Daoy (cell line): ENCODE data around the gene PHAF1. TPM values are rescaled to one million over a fixed set of nuclear protein-coding genes. Genes with fewer than 3 reads are reported as not detected.

Experiments
- DNase-seq: peaks from one replicate; pipeline ENCODE4 v3.0.0-alpha.2; 2015; ENCODE audit warnings: low read depth
- total RNA-seq: library from RNA; depleted of rRNA; stranded (reverse); fragments of >200 nt; shearing (Covaris generic); gene quantifications from 2 replicates; pipeline ENCODE4 v1.2.3, GENCODE V29; 2014

The PHAF1 gene
- total RNA-seq, 1 experiment from 2014 or later, result 12.5 TPM

GRCh38 chr16:67163164-67163998 is 53.6 kb downstream of the PHAF1 start:
- DNase-seq, result peak; percentile 39

- no peak for DNase-seq
These were observed 54.3 kb downstream of the PHAF1 start for GRCh38 chr16:67163999-67164558.

GRCh38 chr16:67164599-67165061 is 54.9 kb downstream of the PHAF1 start, which contains the start of gene HSF4:
HSF4 (plus strand) TSS chr16:67164745; CDS start chr16:67164812, 67 bp downstream.
- DNase-seq, result no peak

GRCh38 chr16:67165121-67166078 is 55.7 kb downstream of the PHAF1 start:
- DNase-seq, result no peak

- DNase-seq, result no peak
These were observed 56.4 kb downstream of the PHAF1 start for GRCh38 chr16:67166110-67166547.

- DNase-seq, result no peak
These were observed 56.9 kb downstream of the PHAF1 start for GRCh38 chr16:67166598-67167168.

- no peak for DNase-seq
These were observed 57.8 kb downstream of the PHAF1 start for GRCh38 chr16:67167588-67167987.

GRCh38 chr16:67169011-67169451 is 59.3 kb downstream of the PHAF1 start:
- DNase-seq, result no peak

- peak; percentile 51 for DNase-seq
These were observed 60.0 kb downstream of the PHAF1 start for GRCh38 chr16:67169642-67170167.

- DNase-seq, result peak; percentile 82
These were observed 60.6 kb downstream of the PHAF1 start, which contains the start of gene NOL3 for GRCh38 chr16:67170168-67170948. NOL3 (plus strand) TSS chr16:67170538.

- no peak for DNase-seq
These were observed 61.4 kb downstream of the PHAF1 start for GRCh38 chr16:67170949-67171649.

- no peak for DNase-seq
These were observed 63.6 kb downstream of the PHAF1 start for GRCh38 chr16:67173323-67173722.

GRCh38 chr16:67173808-67174705 is 64.3 kb downstream of the PHAF1 start:
- DNase-seq, result peak; percentile 91

- DNase-seq, result no peak
These were observed 65.0 kb downstream of the PHAF1 start for GRCh38 chr16:67174706-67175231.

GRCh38 chr16:67176662-67177061 is 66.9 kb downstream of the PHAF1 start:
- DNase-seq, result no peak

- DNase-seq, result peak; percentile 39
These were observed 68.3 kb downstream of the PHAF1 start for GRCh38 chr16:67177743-67178699.

GRCh38 chr16:67179421-67180080 is 69.8 kb downstream of the PHAF1 start:
- DNase-seq, result no peak
